Skin epidermis (tissue), 12 donors: Measurements from ENCODE around the gene MERTK.
"Not testable (repeated sequence)": the region's sequence is repeated elsewhere in the genome, so short reads cannot be mapped to it uniquely, and the experiment has no call there.

Experiments
- H3K27ac ChIP-seq, 21 experiments: fragments of 200-600 bp; sonication (generic) in 11 of 21; one replicate each; pipeline ENCODE4 v1.5.0; 2020; ENCODE audit warnings: mild to moderate bottlenecking in 3 of 21, inconsistent platforms in 2 of 21, moderate library complexity in 2 of 21
- H3K4me3 ChIP-seq, 7 experiments: fragments of 200-600 bp; sonication (generic) in 2 of 7; one replicate each; pipeline ENCODE4 v1.5.0; 2020; ENCODE audit warnings: inconsistent platforms in 2 of 7, mild to moderate bottlenecking in 2 of 7, moderate library complexity in 1 of 7

Gene MERTK

DNA sequence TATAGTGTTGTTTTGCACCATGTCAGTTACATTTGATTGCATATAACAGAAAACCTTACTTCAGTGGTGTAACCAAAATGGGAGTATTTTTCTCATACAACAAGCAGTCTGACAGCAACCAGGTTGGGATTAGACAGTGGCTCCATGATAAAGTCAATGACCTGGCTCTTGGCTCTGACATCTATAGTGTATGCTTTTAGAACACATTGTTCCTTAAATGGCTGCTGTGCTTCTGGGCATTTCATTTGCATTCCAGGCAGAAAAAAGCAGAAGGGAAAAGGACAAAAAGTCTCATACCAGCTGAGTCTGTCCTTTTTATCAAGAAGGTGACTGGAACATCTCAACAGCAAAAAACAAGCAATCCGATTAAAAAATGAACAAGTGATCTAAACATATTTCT is 10.2 kb downstream of the MERTK start:
- no peak overlapping the region for H3K27ac ChIP-seq
- no peak overlapping the region for H3K4me3 ChIP-seq

DNA sequence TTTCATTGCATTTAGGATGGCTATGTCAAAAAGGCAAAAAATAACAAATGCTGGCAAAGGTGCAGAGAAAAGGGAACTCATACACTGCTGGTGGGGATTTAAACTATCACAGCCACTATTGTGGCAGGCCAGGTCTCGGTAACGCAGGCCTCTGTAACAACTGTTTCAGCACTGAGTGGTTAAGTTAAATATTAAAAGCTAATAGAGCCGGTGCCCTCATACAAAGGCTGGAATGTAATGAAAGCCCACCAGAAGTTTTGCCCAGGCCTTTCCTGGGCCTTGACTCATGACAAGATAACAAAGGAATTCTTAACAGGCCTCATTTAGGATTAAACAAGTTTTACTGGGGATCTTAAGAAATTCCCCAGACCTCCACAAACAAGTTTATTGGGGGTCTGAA is 10.7 kb downstream of the MERTK start:
- H3K4me3 ChIP-seq = no peak overlapping the region
- no peak overlapping the region for H3K27ac ChIP-seq

DNA sequence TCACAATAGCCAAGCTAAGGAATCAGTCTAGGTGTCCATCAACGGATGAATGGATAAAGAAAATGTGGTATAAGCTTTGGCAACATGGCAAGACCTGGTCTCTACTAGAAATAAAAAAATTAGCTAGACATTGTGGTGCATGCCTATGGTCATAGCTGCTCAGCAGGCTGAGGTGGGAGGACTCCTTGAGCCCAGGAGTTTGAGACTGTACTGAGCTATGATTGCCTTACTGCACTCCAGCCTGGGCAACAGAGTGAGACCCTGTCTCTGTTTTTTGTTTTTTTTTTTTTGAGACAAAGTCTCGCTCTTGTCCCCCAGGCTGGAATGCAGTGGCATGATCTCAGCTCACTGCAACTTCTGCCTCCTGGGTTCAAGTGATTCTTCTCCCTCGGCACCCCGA is 11.6 kb downstream of the MERTK start:
- not testable (repeated sequence) for H3K27ac ChIP-seq, H3K4me3 ChIP-seq

DNA sequence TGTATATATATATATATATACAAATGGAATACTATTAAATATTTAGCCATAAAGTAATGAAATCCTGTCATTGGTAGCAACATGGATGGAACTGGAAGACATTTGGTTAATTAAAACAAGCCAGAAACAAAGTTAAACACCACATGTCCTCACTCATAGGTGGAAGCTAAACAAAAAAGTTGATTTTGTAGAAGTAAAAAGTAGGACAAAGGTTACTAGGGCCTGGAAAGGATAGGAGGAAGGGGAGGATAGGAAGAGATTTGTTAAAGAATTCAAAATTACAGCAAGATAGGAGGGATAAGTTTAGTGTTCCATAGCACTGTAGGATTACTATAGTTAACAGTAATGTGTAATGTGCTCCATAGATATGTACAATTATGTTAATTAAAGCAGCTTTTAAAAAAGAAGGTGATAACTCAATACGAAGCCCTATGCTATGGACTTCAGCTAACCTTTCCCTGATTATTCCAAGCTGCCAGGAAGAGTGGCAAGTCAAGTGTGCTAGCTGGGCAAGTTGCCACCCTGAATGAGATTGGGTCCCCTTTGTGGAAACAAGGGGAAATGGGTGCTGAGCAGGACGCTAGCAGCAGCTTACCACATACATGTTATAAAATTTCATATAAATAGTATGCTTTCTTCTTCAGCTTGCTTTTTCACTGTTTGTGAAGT is 12.3 kb downstream of the MERTK start:
- no peak overlapping the region for H3K4me3 ChIP-seq
- H3K27ac ChIP-seq = no peak overlapping the region

DNA sequence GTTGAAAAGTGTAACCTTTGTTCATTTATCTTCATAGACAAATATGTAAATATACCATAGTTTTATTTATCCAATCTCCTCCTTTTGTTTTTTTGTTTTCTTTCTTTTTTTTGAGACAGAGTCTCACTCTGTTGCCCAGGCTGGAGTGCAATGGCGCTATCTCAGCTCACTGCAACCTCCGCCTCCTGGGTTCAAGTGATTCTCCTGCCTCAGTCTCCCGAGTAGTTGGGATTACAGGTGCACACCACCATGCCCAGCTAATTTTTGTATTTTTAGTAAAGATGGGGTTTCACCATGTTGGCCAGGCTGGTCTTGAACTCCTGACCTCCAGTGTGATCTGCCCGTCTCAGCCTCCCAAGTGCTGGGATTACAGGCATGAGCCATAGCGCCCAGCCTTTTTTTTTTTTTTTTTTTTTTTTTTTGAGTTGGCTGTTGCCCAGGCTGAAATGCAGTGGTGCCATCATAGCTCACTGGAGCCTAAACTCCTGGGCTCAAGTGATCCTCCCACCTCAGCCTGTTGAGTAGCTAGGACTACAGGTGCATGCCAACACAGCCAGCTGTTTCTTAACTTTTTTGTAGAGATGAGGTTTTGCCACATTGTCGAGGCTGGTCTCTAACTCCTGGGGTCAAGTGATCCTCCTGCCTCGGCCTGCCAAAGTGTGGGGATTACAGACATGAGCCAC is 13.0 kb downstream of the MERTK start:
- not testable (repeated sequence) for H3K27ac ChIP-seq

DNA sequence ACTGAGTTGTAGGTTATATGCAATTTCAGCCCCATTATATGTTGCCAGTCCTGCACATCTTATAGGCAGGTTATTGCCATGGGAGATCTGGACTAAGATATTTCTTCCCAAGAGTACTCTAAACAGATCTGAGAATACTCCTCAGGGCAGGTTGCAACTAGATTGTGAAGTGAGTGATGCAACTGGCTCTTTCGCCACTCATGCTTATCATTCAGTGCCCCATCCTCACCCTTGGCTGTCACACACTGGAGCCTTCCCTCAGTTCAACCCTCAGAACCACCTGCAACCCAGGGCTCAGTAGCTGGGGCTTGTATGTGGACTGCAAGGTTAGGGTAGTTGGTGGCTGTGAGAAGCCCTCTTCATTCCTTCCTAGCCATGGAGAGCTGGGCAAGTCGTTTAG is 14.1 kb downstream of the MERTK start:
- Histone ChIP-seq H3K4me3 (no peak overlapping the region), H3K27ac (no peak overlapping the region)

More for the DNA sequence above, 13.0 kb downstream of the MERTK start:
- H3K4me3 ChIP-seq = not testable (repeated sequence)

DNA sequence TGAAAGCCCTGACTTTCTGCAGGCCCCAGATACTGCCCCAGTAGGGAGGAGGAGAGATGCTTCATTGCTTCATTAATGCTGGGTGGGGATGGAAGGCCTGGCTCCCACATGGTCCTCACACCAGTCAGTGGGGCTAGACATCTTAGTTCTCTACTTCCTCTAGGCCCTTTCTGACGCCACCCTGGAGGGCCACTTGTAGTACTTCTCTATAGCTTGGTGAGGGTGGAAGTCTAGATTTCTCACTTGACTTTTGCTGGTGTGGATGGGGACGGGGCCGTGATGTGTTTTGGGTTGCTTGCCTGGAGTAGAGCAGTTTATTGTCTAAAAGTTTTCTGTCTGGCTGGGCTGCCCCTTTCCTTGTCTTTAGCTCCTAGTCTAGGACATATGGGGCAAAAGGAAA is 18.7 kb downstream of the MERTK start:
- H3K4me3 ChIP-seq = no peak overlapping the region
- H3K27ac ChIP-seq = no peak overlapping the region

DNA sequence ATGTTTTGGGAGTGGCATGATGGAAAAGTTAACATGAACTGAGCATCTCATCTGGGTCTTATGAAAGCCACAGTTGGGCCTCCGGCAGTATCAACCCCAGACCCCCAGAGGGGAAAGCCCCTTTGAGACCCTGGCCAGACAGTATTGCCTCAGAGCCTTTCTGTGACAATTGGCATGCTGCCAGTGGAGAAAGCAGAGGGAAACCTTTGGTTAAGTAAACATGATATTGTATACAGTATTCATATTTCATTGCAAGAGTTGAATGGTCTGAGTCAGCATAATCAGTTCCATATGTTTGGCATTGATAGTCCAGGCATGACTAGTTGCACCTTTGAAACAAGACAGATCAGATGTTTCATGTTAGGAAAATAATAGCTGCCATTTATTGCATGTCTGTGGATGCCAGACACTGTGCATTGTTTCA is 20.0 kb downstream of the MERTK start:
- no peak overlapping the region for H3K4me3 ChIP-seq
- H3K27ac ChIP-seq = no peak overlapping the region

DNA sequence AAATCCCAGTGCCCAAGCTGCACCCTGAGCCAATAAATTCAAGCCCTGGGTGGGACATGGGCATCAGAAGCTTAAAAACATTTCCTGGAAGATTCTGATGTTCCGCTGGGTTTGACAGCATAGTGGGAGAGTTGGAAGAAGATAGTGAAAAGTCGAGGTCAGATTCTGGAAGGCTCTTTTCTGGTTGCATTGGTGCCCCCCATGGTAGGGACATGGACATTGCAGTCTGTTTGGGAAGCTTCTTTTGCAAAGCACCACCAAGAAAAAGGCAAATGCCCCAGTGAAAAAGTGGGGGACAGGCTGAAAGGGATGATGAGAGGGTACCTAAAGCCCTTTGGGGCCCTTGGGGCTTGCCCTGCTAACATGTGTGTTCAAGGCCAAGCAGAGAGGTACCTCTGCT is 21.0 kb downstream of the MERTK start:
- Histone ChIP-seq H3K4me3 (no peak overlapping the region), H3K27ac (no peak overlapping the region)

DNA sequence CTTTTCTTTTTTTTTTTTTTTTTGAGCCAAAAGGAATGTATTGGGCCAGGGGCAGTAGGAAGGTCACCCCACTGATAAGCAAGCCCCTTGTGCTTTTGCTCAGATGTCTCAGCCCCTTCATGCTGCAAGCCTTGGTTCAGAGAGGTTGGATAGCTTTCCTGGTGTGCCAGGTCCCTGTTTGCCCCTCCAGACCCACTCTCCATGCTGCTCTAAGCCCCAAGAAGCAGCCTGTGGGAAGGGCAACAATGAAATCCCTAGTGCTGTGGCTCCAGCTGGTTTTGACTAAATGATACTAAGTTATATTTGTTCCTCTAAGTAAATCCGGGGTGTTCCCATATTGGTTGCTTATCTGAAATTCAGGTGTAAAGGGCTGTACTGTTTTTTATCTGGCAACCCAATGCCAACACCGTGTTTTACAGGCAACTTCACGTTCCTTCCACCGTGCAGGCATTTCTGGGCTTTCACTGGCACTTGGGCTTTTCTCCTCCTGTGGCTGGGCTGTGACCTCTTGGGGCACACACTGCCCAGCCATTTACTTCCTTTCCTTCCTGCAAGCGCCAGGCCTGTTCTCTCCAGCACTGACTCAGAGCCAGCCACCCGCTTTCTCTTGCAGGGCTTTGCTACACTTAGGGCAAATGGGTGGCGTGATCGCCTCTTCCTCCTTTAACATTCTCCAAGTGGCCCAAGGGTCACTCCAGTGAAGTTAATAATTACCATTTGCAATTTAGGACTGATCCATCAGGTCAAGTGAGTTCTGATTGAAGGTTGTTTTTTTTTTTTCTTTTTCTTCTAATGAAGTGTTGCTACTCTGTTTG is 21.6 kb downstream of the MERTK start:
- peak overlapping the region in 1 of 21 experiments; percentile 19 for H3K27ac ChIP-seq
- no peak overlapping the region for H3K4me3 ChIP-seq

DNA sequence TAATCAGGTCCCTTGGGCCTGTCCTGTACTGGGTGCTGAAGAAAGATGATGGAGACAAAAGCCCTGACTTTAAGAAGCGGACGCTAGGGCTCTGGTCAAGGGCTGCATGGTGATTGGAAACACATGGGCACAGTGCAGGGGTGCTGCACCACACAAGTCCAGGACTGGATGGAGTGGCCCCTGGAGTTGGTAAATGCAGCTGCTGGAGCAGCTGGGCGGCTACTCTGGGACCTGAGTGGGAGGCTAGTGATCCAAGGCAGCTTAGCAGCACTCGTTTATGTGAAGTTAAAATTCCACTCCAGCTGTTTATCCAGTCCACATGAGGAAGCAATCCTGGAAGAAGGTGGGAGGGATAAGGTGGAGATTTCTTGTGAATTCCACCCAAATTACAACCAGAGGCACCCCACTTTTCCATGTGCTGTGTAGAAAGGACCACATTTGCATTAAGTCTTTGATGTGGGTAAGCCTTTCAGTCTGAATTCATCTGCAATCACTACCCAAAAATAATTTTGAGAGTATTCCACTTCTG is 24.9 kb downstream of the MERTK start:
- H3K27ac ChIP-seq = no peak overlapping the region

DNA sequence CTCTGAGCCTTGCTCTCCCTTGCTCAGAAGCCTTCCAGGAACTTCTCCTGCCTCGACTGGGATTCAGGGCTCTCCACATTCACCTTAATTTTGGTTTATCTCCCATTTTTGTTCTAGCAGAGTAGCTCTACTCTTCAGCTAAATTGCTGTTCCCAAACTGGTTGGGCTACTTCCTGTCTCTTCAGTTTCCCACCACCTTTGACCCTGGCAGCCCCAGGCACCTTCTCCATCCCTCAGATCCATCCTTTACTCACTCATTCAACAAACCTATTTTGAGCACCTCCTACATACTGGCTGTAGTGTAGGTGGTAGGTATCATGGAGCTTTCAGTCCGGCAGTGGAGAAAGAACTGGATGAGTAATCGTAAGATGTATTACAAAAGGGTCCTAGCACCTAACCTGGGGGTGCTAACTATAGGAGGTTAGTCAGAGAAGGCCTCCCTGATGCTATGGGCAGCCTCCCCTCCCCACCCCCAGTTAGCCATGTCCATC is 26.3 kb downstream of the MERTK start:
- H3K27ac ChIP-seq = no peak overlapping the region
- no peak overlapping the region for H3K4me3 ChIP-seq

More for the DNA sequence above, 24.9 kb downstream of the MERTK start:
- no peak overlapping the region for H3K4me3 ChIP-seq

DNA sequence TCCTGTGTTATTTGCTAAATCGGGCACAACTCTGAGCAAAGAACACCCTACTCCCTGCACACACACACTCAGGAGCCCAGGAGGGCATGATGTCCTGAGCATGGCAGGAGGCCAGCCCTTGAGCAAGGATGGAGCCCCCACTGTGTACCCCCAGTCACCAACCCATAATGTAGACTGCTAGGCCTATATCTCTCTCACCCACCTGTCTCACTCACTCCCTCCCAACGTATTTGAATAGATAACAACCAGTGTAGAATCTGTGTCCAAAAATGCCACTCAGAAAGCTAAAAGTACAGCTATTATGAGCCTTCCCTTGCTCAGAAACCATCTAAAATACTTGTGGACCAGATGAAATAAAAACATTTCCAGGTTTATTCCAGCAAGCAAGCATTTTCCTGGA is 29.3 kb downstream of the MERTK start:
- no peak overlapping the region for H3K4me3 ChIP-seq
- H3K27ac ChIP-seq = no peak overlapping the region

DNA sequence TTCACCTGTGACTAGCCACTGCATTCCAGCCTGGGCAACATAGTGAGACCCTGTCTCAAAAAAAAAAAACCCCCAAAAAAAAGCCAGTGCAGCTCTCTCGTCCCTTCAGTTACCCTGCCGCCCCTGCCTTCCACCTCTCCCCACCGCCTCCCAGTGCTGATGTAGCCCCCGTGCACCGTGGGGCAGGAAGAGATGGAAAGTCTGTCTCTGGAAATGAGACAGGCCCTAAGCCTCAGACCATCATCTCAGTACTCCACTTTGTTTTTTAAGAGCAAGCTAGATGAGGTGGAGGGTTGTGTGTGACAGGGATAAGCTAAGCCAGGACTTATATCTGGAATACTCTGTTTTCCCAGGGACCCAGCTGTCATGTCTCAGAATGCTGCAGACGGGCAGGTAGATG is 32.0 kb downstream of the MERTK start:
- Histone ChIP-seq H3K27ac (no peak overlapping the region), H3K4me3 (no peak overlapping the region)

DNA sequence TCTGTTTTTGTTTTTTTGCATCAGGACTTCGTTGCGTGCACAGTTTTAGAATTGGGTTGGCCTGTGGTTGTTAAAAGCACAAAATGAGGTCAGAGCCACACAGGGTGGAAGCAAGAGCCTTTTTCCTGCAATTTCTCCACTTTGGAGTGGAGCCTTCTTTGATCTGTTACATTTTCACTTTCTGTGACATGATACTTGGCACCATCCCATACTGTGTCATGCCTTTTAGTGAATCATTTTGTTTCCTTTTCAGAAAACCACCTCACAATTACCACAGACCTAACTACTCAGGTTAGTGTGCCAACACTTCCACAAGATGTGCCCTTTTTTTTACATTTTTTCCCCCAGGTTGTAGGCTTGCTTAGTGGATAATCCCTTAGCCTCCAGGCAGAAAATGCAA is 32.5 kb downstream of the MERTK start:
- Histone ChIP-seq H3K27ac (no peak overlapping the region), H3K4me3 (no peak overlapping the region)

DNA sequence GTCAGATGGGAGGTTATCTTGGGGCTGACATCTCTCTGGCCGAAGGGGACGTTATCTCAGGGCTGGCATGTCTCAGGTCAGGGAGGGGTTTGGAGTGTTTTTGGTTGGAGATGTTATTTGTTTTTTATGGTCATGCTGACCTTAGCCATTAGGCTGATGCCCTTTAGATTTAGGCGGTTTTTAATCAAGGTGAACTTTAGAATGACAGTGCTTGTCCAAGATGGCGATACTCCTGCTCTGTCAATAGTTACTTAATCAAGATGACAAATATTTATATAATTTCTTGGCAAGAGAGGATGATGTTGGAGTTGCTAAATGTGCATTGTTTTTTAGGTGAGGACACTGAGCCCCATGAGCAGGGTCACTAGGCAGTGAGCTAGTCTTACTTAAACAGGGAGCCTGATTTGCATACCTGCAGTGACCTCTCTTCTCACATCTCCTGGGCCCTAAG is 34.5 kb downstream of the MERTK start:
- H3K27ac ChIP-seq = no peak overlapping the region

DNA sequence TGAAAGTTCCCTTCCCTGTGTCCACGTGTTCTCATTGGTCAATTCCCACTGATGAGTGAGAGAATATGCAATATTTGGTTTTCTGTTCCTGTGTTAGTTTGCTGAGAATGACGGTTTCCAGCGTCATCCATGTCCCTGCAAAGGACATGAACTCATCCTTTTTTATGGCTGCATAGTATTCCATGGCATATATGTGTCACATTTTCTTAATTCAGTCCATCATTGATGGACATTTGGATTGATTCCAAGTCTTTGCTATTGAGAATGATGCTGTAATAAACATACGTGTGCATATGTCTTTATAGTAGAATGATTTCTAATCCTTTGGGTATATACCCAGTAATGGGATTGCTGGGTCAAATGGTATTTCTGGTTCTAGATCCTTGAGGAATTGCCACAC is 35.5 kb downstream of the MERTK start:
- H3K27ac ChIP-seq, H3K4me3 ChIP-seq: not testable (repeated sequence)

More for the DNA sequence above, 34.5 kb downstream of the MERTK start:
- H3K4me3 ChIP-seq = no peak overlapping the region

DNA sequence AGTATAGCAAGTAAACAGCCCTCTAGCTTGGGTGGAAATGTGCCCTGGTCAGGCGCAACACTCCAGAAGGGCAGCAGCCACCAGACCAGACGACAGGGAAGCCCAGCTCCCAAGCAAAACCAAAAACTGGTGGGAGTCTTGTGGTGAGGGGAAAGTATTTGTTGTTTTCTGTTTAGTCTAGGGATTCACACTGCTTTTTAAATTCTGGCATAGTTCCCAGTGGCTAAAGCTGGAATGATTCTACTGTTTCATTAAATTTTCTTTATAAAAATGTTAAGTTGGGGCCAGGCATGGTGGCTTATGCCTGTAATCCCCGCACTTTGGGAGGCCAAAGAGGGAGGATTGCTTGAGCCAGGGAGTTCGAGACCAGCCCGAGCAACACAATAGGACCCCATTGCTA is 38.5 kb downstream of the MERTK start:
- H3K4me3 ChIP-seq = no peak overlapping the region
- no peak overlapping the region for H3K27ac ChIP-seq

DNA sequence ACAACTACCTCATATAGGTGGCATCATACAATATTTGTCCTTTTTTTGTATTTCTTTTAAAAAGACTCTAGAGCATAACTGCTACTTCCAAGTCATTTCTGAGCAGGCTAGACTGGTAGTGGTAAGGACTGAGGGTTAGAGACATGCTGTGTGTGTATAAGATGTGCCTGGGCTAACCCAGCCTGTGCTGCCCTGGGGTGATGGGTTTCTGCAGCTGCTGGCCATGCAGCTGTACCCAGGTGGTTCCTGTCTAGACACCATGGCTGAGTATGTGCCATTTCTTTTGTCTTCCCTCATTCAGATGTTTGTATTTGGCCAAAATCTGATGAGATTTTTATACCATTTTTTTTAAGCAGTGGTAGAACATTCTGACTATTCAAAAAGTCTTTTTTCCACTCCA is 40.0 kb downstream of the MERTK start:
- Histone ChIP-seq H3K27ac (no peak overlapping the region), H3K4me3 (no peak overlapping the region)
